Measurements from ENCODE around the gene DNAJC21.

- TF ChIP-seq, protein P1, sequence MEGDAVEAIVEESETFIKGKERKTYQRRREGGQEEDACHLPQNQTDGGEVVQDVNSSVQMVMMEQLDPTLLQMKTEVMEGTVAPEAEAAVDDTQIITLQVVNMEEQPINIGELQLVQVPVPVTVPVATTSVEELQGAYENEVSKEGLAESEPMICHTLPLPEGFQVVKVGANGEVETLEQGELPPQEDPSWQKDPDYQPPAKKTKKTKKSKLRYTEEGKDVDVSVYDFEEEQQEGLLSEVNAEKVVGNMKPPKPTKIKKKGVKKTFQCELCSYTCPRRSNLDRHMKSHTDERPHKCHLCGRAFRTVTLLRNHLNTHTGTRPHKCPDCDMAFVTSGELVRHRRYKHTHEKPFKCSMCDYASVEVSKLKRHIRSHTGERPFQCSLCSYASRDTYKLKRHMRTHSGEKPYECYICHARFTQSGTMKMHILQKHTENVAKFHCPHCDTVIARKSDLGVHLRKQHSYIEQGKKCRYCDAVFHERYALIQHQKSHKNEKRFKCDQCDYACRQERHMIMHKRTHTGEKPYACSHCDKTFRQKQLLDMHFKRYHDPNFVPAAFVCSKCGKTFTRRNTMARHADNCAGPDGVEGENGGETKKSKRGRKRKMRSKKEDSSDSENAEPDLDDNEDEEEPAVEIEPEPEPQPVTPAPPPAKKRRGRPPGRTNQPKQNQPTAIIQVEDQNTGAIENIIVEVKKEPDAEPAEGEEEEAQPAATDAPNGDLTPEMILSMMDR (IDR thresholded peaks at IDR 0.05; ENCODE audit: low read length): no peak
- TF ChIP-seq EZH2 (IDR thresholded peaks at IDR 0.05; ENCODE audit: borderline replicate concordance, low read length): no peak
These were observed 15.2 kb downstream of the DNAJC21 start for GRCh38 chr5:34944460-34945047.
